Fibroblast of skin of left quadriceps (primary cell): ENCODE data around the gene ALOX12.

Experiments used
- DNase-seq, 2 experiments: peaks; one replicate each; pipeline ENCODE4 v3.0.0-alpha.2; 2013; ENCODE audit warnings: low read depth in 2 of 2

ALOX12 gene

GRCh38 chr17:7021993-7022778 lies 26.3 kb downstream of the ALOX12 start:
- peak in 1 of 2 experiments; percentile 32 for DNase-seq

GRCh38 chr17:7022781-7023571 lies 27.1 kb downstream of the ALOX12 start, which contains the start of gene BCL6B:
Gene BCL6B, plus strand, starts transcription at chr17:7023050. Its CDS starts 622 bp downstream, at chr17:7023672.
- no peak for DNase-seq

- peak in 1 of 2 experiments; percentile 51 for DNase-seq
Observed at GRCh38 chr17:7023576-7024401, 27.9 kb downstream of the ALOX12 start.

GRCh38 chr17:7024402-7024785 lies 28.5 kb downstream of the ALOX12 start:
- no peak for DNase-seq

- DNase-seq = no peak
Observed at GRCh38 chr17:7025245-7025644, 29.4 kb downstream of the ALOX12 start.

GRCh38 chr17:7026471-7027115 lies 30.7 kb downstream of the ALOX12 start:
- no peak for DNase-seq

- DNase-seq = no peak
Observed at GRCh38 chr17:7027335-7027734, 31.5 kb downstream of the ALOX12 start.

GRCh38 chr17:7029096-7029495 lies 33.2 kb downstream of the ALOX12 start:
- no peak for DNase-seq

GRCh38 chr17:7029659-7030058 lies 33.8 kb downstream of the ALOX12 start:
- no peak for DNase-seq

- no peak for DNase-seq
Observed at GRCh38 chr17:7034955-7035590, 39.2 kb downstream of the ALOX12 start.

GRCh38 chr17:7035591-7036368 lies 39.9 kb downstream of the ALOX12 start, which contains the start of gene SLC16A13:
Gene SLC16A13, plus strand, starts transcription at chr17:7036015. Its CDS starts 368 bp downstream, at chr17:7036383.
- peak; percentile 88 to 90 for DNase-seq

- DNase-seq = no peak
Observed at GRCh38 chr17:7038025-7038862, 42.4 kb downstream of the ALOX12 start.

GRCh38 chr17:7039832-7040231 lies 44.0 kb downstream of the ALOX12 start:
- no peak for DNase-seq

GRCh38 chr17:7041607-7042500 lies 46.0 kb downstream of the ALOX12 start:
- no peak for DNase-seq

- DNase-seq = no peak
Observed at GRCh38 chr17:7042501-7043181, 46.8 kb downstream of the ALOX12 start.

- DNase-seq = no peak
Observed at GRCh38 chr17:7043182-7043496, 47.3 kb downstream of the ALOX12 start.

GRCh38 chr17:7043497-7044198 lies 47.8 kb downstream of the ALOX12 start, which contains the start of gene SLC16A11:
Gene SLC16A11, minus strand, starts transcription at chr17:7044092. Its CDS starts 579 bp downstream, at chr17:7043513.
- no peak for DNase-seq
